ENCODE data around the gene POP4.

DNA sequence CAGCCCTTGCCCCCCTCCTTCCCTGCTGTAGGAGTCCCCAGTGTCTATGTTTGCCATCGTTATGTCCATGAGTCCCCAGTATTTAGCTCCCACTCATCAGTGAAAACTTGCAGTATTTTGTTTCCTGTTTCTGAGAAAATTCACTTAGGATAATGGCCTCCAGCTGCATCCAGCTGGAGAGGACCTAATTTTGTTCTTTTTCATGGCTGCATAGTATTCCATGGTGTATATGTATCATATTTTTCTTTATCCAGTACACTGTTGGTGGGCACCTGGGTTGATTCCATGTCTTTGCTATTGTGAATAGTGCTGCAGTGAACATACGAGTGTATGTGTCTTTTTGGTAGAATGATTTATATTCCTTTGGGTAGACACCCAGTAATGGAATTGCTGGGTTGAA lies 18.0 kb upstream of the POP4 start:
- TF ChIP-seq, protein P1, sequence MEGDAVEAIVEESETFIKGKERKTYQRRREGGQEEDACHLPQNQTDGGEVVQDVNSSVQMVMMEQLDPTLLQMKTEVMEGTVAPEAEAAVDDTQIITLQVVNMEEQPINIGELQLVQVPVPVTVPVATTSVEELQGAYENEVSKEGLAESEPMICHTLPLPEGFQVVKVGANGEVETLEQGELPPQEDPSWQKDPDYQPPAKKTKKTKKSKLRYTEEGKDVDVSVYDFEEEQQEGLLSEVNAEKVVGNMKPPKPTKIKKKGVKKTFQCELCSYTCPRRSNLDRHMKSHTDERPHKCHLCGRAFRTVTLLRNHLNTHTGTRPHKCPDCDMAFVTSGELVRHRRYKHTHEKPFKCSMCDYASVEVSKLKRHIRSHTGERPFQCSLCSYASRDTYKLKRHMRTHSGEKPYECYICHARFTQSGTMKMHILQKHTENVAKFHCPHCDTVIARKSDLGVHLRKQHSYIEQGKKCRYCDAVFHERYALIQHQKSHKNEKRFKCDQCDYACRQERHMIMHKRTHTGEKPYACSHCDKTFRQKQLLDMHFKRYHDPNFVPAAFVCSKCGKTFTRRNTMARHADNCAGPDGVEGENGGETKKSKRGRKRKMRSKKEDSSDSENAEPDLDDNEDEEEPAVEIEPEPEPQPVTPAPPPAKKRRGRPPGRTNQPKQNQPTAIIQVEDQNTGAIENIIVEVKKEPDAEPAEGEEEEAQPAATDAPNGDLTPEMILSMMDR (IDR thresholded peaks at IDR 0.05; ENCODE audit: poor library complexity): no peak
- TF ChIP-seq EZH2phosphoT487 (IDR thresholded peaks at IDR 0.05; ENCODE audit: low read depth, severe bottlenecking, unreplicated experiment) (no peak), EZH2 (IDR thresholded peaks at IDR 0.05; ENCODE audit: borderline replicate concordance) (no peak)

All from hepatocyte (in vitro differentiated cells).